ENCODE measurements around the gene ESR1. TPM values are rescaled to one million over a fixed set of nuclear protein-coding genes. Genes with fewer than 3 reads are reported as not detected.
"Not testable (repeated sequence)": the region's sequence is repeated elsewhere in the genome, so short reads cannot be mapped to it uniquely, and the experiment has no call there.

The ESR1 gene
- total and polyA plus RNA-seq, 9 donors = 0.44 to 2.5 (median 1.1) TPM

GRCh38 chr6:152004036-152004566, 196.6 kb downstream of the ESR1 start:
- Histone ChIP-seq H3K4me3 (ENCODE audit: low read length) (no peak overlapping the region), H3K27me3 (ENCODE audit: control insufficient read depth, insufficient read depth, low read length) (no peaks in the 10 kb centered on the region)

GRCh38 chr6:152004896-152005295, 197.4 kb downstream of the ESR1 start:
- H3K9me3 ChIP-seq (replicated peaks; ENCODE audit: control insufficient read depth, low read depth, low read length) = no peaks in the 10 kb centered on the region
- H3K4me1 ChIP-seq (ENCODE audit: control insufficient read depth, insufficient read depth, low read length) = no peaks in the 10 kb centered on the region
- WGBS (ENCODE audit: insufficient coverage) = no CpG with 5 or more reads among the region's 3 CpGs
- no peaks in the 10 kb centered on the region for H3K36me3 ChIP-seq (ENCODE audit: control insufficient read depth, insufficient read depth, low read length)
- no peak overlapping the region for H3K4me3 ChIP-seq (ENCODE audit: low read length)
- no peak overlapping the region for H3K27ac ChIP-seq (ENCODE audit: low read length)
- no peaks in the 10 kb centered on the region for H3K27me3 ChIP-seq (ENCODE audit: control insufficient read depth, insufficient read depth, low read length)
- no peak for DNase-seq

More at GRCh38 chr6:152004036-152004566, 196.6 kb downstream of the ESR1 start:
- H3K27ac ChIP-seq (ENCODE audit: low read length) = no peak overlapping the region
- no peak for DNase-seq
- no peaks in the 10 kb centered on the region for H3K9me3 ChIP-seq (replicated peaks; ENCODE audit: control insufficient read depth, low read depth, low read length)
- no peaks in the 10 kb centered on the region for H3K36me3 ChIP-seq (ENCODE audit: control insufficient read depth, insufficient read depth, low read length)
- WGBS (ENCODE audit: insufficient coverage) = no CpG with 5 or more reads among the region's 1 CpG
- H3K4me1 ChIP-seq (ENCODE audit: control insufficient read depth, insufficient read depth, low read length) = no peaks in the 10 kb centered on the region

- Histone ChIP-seq H3K4me3 (ENCODE audit: low read length) (no peak overlapping the region), H3K9me3 (replicated peaks; ENCODE audit: control insufficient read depth, low read depth, low read length) (no peaks in the 10 kb centered on the region), H3K36me3 (ENCODE audit: control insufficient read depth, insufficient read depth, low read length) (no peaks in the 10 kb centered on the region), H3K27me3 (ENCODE audit: control insufficient read depth, insufficient read depth, low read length) (no peaks in the 10 kb centered on the region), H3K27ac (ENCODE audit: low read length) (no peak overlapping the region), H3K4me1 (ENCODE audit: control insufficient read depth, insufficient read depth, low read length) (no peaks in the 10 kb centered on the region)
- WGBS (ENCODE audit: insufficient coverage) = 83% methylated on average over 2 of the region's 4 CpGs
- no peak for DNase-seq
These were observed 201.3 kb downstream of the ESR1 start for GRCh38 chr6:152008779-152009178.

- 70% methylated on average over 1 of the region's 2 CpGs for WGBS (ENCODE audit: insufficient coverage)
- H3K36me3 ChIP-seq (ENCODE audit: control insufficient read depth, insufficient read depth, low read length) = no peaks in the 10 kb centered on the region
These were observed 204.7 kb downstream of the ESR1 start for GRCh38 chr6:152012227-152012626.

GRCh38 chr6:152018876-152019275, 211.4 kb downstream of the ESR1 start:
- no peaks in the 10 kb centered on the region for H3K4me1 ChIP-seq (ENCODE audit: control insufficient read depth, insufficient read depth, low read length)
- no peak overlapping the region for H3K27ac ChIP-seq (ENCODE audit: low read length)
- H3K4me3 ChIP-seq (ENCODE audit: low read length) = no peak overlapping the region
- H3K36me3 ChIP-seq (ENCODE audit: control insufficient read depth, insufficient read depth, low read length) = no peaks in the 10 kb centered on the region
- DNase-seq = no peak
- H3K9me3 ChIP-seq (replicated peaks; ENCODE audit: control insufficient read depth, low read depth, low read length) = no peaks in the 10 kb centered on the region
- no peaks in the 10 kb centered on the region for H3K27me3 ChIP-seq (ENCODE audit: control insufficient read depth, insufficient read depth, low read length)

More at GRCh38 chr6:152012227-152012626, 204.7 kb downstream of the ESR1 start:
- Histone ChIP-seq H3K4me3 (ENCODE audit: low read length) (no peak overlapping the region), H3K9me3 (replicated peaks; ENCODE audit: control insufficient read depth, low read depth, low read length) (no peaks in the 10 kb centered on the region), H3K27me3 (ENCODE audit: control insufficient read depth, insufficient read depth, low read length) (no peaks in the 10 kb centered on the region), H3K4me1 (ENCODE audit: control insufficient read depth, insufficient read depth, low read length) (no peaks in the 10 kb centered on the region), H3K27ac (ENCODE audit: low read length) (no peak overlapping the region)
- DNase-seq = no peak

- Histone ChIP-seq H3K27ac (ENCODE audit: low read length) (no peak overlapping the region), H3K4me1 (ENCODE audit: control insufficient read depth, insufficient read depth, low read length) (no peaks in the 10 kb centered on the region), H3K36me3 (ENCODE audit: control insufficient read depth, insufficient read depth, low read length) (no peaks in the 10 kb centered on the region), H3K4me3 (ENCODE audit: low read length) (no peak overlapping the region), H3K9me3 (replicated peaks; ENCODE audit: control insufficient read depth, low read depth, low read length) (no peaks in the 10 kb centered on the region), H3K27me3 (ENCODE audit: control insufficient read depth, insufficient read depth, low read length) (no peaks in the 10 kb centered on the region)
- 95% methylated on average over 4 of the region's 4 CpGs for WGBS (ENCODE audit: insufficient coverage)
- DNase-seq = no peak
These were observed 214.8 kb downstream of the ESR1 start for GRCh38 chr6:152022303-152022702.

GRCh38 chr6:152023613-152024012, 216.1 kb downstream of the ESR1 start:
- Histone ChIP-seq H3K4me3 (ENCODE audit: low read length) (no peak overlapping the region), H3K36me3 (ENCODE audit: control insufficient read depth, insufficient read depth, low read length) (no peaks in the 10 kb centered on the region), H3K27ac (ENCODE audit: low read length) (no peak overlapping the region), H3K4me1 (ENCODE audit: control insufficient read depth, insufficient read depth, low read length) (no peaks in the 10 kb centered on the region), H3K27me3 (ENCODE audit: control insufficient read depth, insufficient read depth, low read length) (no peaks in the 10 kb centered on the region), H3K9me3 (replicated peaks; ENCODE audit: control insufficient read depth, low read depth, low read length) (no peaks in the 10 kb centered on the region)
- DNase-seq = no peak
- no CpG with 5 or more reads among the region's 2 CpGs for WGBS (ENCODE audit: insufficient coverage)

GRCh38 chr6:152026291-152026690, 218.8 kb downstream of the ESR1 start:
- no peaks in the 10 kb centered on the region for H3K36me3 ChIP-seq (ENCODE audit: control insufficient read depth, insufficient read depth, low read length)
- no peaks in the 10 kb centered on the region for H3K9me3 ChIP-seq (replicated peaks; ENCODE audit: control insufficient read depth, low read depth, low read length)
- H3K4me3 ChIP-seq (ENCODE audit: low read length) = no peak overlapping the region
- no peaks in the 10 kb centered on the region for H3K27me3 ChIP-seq (ENCODE audit: control insufficient read depth, insufficient read depth, low read length)
- H3K27ac ChIP-seq (ENCODE audit: low read length) = no peak overlapping the region
- no peaks in the 10 kb centered on the region for H3K4me1 ChIP-seq (ENCODE audit: control insufficient read depth, insufficient read depth, low read length)
- WGBS (ENCODE audit: insufficient coverage) = no CpG with 5 or more reads among the region's 1 CpG
- DNase-seq = no peak

GRCh38 chr6:152026744-152027143, 219.3 kb downstream of the ESR1 start:
- not testable (repeated sequence) for H3K27ac ChIP-seq (ENCODE audit: low read length)

GRCh38 chr6:152033765-152034164, 226.3 kb downstream of the ESR1 start:
- not testable (repeated sequence) for H3K27me3 ChIP-seq (ENCODE audit: control insufficient read depth, insufficient read depth, low read length); H3K4me1 ChIP-seq (ENCODE audit: control insufficient read depth, insufficient read depth, low read length); H3K27ac ChIP-seq (ENCODE audit: low read length); H3K36me3 ChIP-seq (ENCODE audit: control insufficient read depth, insufficient read depth, low read length); H3K4me3 ChIP-seq (ENCODE audit: low read length); DNase-seq; H3K9me3 ChIP-seq (replicated peaks; ENCODE audit: control insufficient read depth, low read depth, low read length)
- WGBS (ENCODE audit: insufficient coverage) = no CpG with 5 or more reads among the region's 4 CpGs

More at GRCh38 chr6:152026744-152027143, 219.3 kb downstream of the ESR1 start:
- not testable (repeated sequence) for H3K9me3 ChIP-seq (replicated peaks; ENCODE audit: control insufficient read depth, low read depth, low read length); H3K36me3 ChIP-seq (ENCODE audit: control insufficient read depth, insufficient read depth, low read length); H3K4me3 ChIP-seq (ENCODE audit: low read length); H3K4me1 ChIP-seq (ENCODE audit: control insufficient read depth, insufficient read depth, low read length); H3K27me3 ChIP-seq (ENCODE audit: control insufficient read depth, insufficient read depth, low read length); DNase-seq
- no CpG with 5 or more reads among the region's 6 CpGs for WGBS (ENCODE audit: insufficient coverage)

GRCh38 chr6:152034631-152035030, 227.1 kb downstream of the ESR1 start:
- H3K4me3 ChIP-seq (ENCODE audit: low read length) = no peak overlapping the region
- DNase-seq = no peak
- no peaks in the 10 kb centered on the region for H3K36me3 ChIP-seq (ENCODE audit: control insufficient read depth, insufficient read depth, low read length)
- no peaks in the 10 kb centered on the region for H3K9me3 ChIP-seq (replicated peaks; ENCODE audit: control insufficient read depth, low read depth, low read length)
- no peak overlapping the region for H3K27ac ChIP-seq (ENCODE audit: low read length)
- H3K4me1 ChIP-seq (ENCODE audit: control insufficient read depth, insufficient read depth, low read length) = no peaks in the 10 kb centered on the region
- WGBS (ENCODE audit: insufficient coverage) = 81% methylated on average over 2 of the region's 5 CpGs
- H3K27me3 ChIP-seq (ENCODE audit: control insufficient read depth, insufficient read depth, low read length) = no peaks in the 10 kb centered on the region
